HepG2 (cell line): ENCODE data around the gene TIFAB. TPM values are rescaled to one million over a fixed set of nuclear protein-coding genes. Genes with fewer than 3 reads are reported as not detected.

ENCODE experiments used
- CREBL2 ChIP-seq: sonication (generic); formaldehyde crosslinking; IDR thresholded peaks from 2 replicates; pipeline ENCODE4 v1.8.1; 2023; ENCODE audit warnings: missing genetic modification reagents, mild to moderate bottlenecking, borderline replicate concordance
- FOXA3 ChIP-seq: IDR thresholded peaks from 2 replicates; pipeline ENCODE4 v1.6.1; 2016; ENCODE audit warnings: missing genetic modification reagents, missing compliant biosample characterization
- GATAD1 ChIP-seq: IDR thresholded peaks from 2 replicates; pipeline ENCODE4 v1.6.1; 2016; ENCODE audit warnings: missing genetic modification reagents, missing compliant biosample characterization
- IKZF4 ChIP-seq: sonication (generic); formaldehyde crosslinking; IDR thresholded peaks from 2 replicates; pipeline ENCODE4 v1.5.1; 2020; ENCODE audit warnings: borderline replicate concordance, mild to moderate bottlenecking, low read depth, missing genetic modification reagents; ENCODE audit errors: not compliant biosample characterization
- KMT2A ChIP-seq: sonication (generic); formaldehyde crosslinking; IDR thresholded peaks from 2 replicates; pipeline ENCODE4 v1.4.0; 2020; ENCODE audit warnings: missing genetic modification reagents
- POGK ChIP-seq: sonication (generic); formaldehyde crosslinking; conservative IDR thresholded peaks from 2 replicates; pipeline ENCODE4 v1.8.0; 2022; ENCODE audit warnings: mild to moderate bottlenecking, moderate library complexity, missing genetic modification reagents
- SP2 ChIP-seq: sonication (generic); formaldehyde crosslinking; IDR thresholded peaks from 2 replicates; pipeline ENCODE4 v1.5.1; 2020; ENCODE audit warnings: mild to moderate bottlenecking, missing genetic modification reagents
- TBL1XR1 ChIP-seq: fragments of 150-350 bp; IDR thresholded peaks from 2 replicates; pipeline ENCODE4 v1.6.1; 2014; ENCODE audit warnings: borderline replicate concordance, low read length; ENCODE audit not compliant: partially characterized antibody
- TFDP1 ChIP-seq: IDR thresholded peaks from 2 replicates; pipeline ENCODE4 v1.6.1; 2016; ENCODE audit warnings: missing compliant biosample characterization, missing genetic modification reagents, borderline replicate concordance
- TFDP2 ChIP-seq: sonication (generic); formaldehyde crosslinking; IDR thresholded peaks from 2 replicates; pipeline ENCODE4 v1.4.0; 2020; ENCODE audit warnings: missing genetic modification reagents
- TOE1 ChIP-seq: sonication (generic); formaldehyde crosslinking; IDR thresholded peaks from 2 replicates; pipeline ENCODE4 v1.4.0; 2020; ENCODE audit warnings: mild to moderate bottlenecking, missing genetic modification reagents
- ZNF24 ChIP-seq: fragments of 450-650 bp; IDR thresholded peaks from 2 replicates; pipeline ENCODE4 v1.6.1; 2017; ENCODE audit warnings: antibody characterized with exemption, mild to moderate bottlenecking
- ZNF275 ChIP-seq: sonication (generic); formaldehyde crosslinking; IDR thresholded peaks from 2 replicates; pipeline ENCODE4 v1.8.0; 2022; ENCODE audit warnings: missing genetic modification reagents, mild to moderate bottlenecking, inconsistent platforms, borderline replicate concordance
- ZNF350 ChIP-seq: sonication (generic); formaldehyde crosslinking; IDR thresholded peaks from 2 replicates; pipeline ENCODE4 v1.4.0; 2020; ENCODE audit warnings: mild to moderate bottlenecking, low read depth, missing genetic modification reagents, borderline replicate concordance
- ZNF44 ChIP-seq: sonication (generic); formaldehyde crosslinking; IDR thresholded peaks from 2 replicates; pipeline ENCODE4 v1.5.1; 2020; ENCODE audit warnings: mild to moderate bottlenecking, missing genetic modification reagents
- ZNF660 ChIP-seq: sonication (generic); formaldehyde crosslinking; IDR thresholded peaks from 2 replicates; pipeline ENCODE4 v1.5.1; 2020; ENCODE audit warnings: mild to moderate bottlenecking, low read depth, missing genetic modification reagents, borderline replicate concordance
- ZNF749 ChIP-seq: sonication (generic); formaldehyde crosslinking; IDR thresholded peaks from 2 replicates; pipeline ENCODE4 v1.8.0; 2022; ENCODE audit warnings: mild to moderate bottlenecking, missing genetic modification reagents, moderate library complexity, borderline replicate concordance
- polyA plus RNA-seq, 8 experiments: library from polyadenylated mRNA; depleted of rRNA in 3 of 8; stranded (reverse) in 7 of 8; unstranded in 1 of 8; fragments of >200 nt; fragmentation: Illumina TruSeq in 4 of 8; extraction: Trizol in 4 of 8; gene quantifications; 2 replicates each; pipeline versions ENCODE4 v1.2.1 to v1.2.3, GENCODE V29; 2011 to 2016; ENCODE audit warnings: low read depth in 4 of 8, missing spikeins in 1 of 8, mixed read lengths in 1 of 8; ENCODE audit not compliant: insufficient read depth in 1 of 8
- total RNA-seq, 5 experiments: library from RNA; depleted of rRNA; stranded (reverse); fragments of >200 nt; fragmentation: Illumina TruSeq; extraction: Trizol; gene quantifications; 2 replicates each; pipeline ENCODE4 v1.2.3, GENCODE V29; 2016; ENCODE audit warnings: low read depth in 1 of 5
- TF ChIP-seq, protein P1 (sequence below): sonication (generic); formaldehyde crosslinking; IDR thresholded peaks from 2 replicates; pipeline ENCODE4 v1.4.0; 2020; ENCODE audit warnings: mild to moderate bottlenecking, missing genetic modification reagents
- TF ChIP-seq, protein P2 (sequence below): sonication (generic); formaldehyde crosslinking; IDR thresholded peaks from 2 replicates; pipeline ENCODE4 v1.4.0; 2020; ENCODE audit warnings: missing genetic modification reagents

The TIFAB gene
- total and polyA plus RNA-seq, 2 of the 13 experiments (the other 11 are each of a cell fraction or from before 2014, with no cell fraction given), result not detected

DNA sequence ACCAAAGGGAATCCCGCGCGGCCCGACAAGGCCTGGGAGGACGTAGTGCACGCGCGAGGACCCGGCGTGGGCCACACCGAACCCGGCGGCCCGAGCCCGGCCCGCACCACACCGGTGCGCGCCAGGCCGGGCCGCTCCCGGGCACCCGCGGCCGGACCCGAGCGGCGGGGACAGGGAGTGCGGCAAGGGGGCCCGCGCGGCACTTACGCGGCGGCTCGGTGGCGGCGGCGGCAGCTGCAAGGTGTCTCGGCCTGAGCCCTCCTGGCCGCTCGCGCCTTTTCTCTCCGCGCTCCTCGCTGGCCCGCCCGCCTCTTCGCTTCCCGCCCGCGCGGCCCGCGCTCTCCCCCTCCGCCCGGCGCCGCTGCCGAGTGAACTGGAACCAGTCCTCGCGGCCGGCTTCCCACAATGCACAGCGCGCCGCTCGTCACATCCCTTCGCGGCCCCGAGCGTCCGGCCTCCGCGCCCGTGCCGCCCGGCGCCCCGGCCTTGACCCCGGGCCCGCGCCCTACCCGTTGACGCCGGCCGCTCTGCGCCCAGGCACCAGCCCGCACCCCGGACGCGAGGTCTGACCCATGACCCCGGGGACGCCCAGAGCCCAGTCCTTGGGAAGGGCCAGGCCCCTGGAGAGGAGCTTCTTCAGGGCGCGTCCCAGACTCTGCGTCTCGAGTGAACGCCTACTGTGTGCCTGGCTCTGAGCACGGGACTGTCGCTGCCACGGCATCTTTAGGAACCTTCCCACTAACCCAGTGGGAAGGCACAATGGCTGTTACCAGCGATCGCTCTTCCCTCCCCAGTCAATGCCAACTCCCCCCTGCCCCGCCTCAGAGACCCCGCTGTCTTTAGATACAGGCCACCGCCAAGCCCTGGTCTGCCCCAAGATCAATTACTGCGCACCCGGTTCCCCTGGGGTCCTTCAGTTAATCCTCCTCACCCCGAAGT lies 53.0 kb downstream of the TIFAB start, which contains the start of gene MACROH2A1 (continued):
- TF ChIP-seq TBL1XR1 (peak; percentile 66), ZNF660 (no peak), TOE1 (CRISPR knock-in tag) (no peak), ZNF44 (CRISPR knock-in tag) (0 out of 2 replicates have a peak, but pooled peaks have one; percentile 32), KMT2A (CRISPR knock-in tag) (peak; percentile 84), ZNF749 (CRISPR knock-in tag) (no peak), TFDP1 (CRISPR knock-in tag) (peak; percentile 78), TFDP2 (CRISPR knock-in tag) (peak; percentile 91), IKZF4 (CRISPR knock-in tag) (peak; percentile 52), FOXA3 (CRISPR knock-in tag) (peak; percentile 59), SP2 (0 out of 2 replicates have a peak, but pooled peaks have one; percentile 22), ZNF24 (no peak), GATAD1 (CRISPR knock-in tag) (peak; percentile 85), POGK (peak; percentile 76; the same call in 1 of the 2 replicates), ZNF275 (CRISPR knock-in tag) (peak; percentile 59; the same call in 1 of the 2 replicates), ZNF350 (CRISPR knock-in tag) (0 out of 2 replicates have a peak, but pooled peaks have one; percentile 15), CREBL2 (CRISPR knock-in tag) (no peak; the same call in 1 of the 2 replicates)
- TF ChIP-seq, protein P1, sequence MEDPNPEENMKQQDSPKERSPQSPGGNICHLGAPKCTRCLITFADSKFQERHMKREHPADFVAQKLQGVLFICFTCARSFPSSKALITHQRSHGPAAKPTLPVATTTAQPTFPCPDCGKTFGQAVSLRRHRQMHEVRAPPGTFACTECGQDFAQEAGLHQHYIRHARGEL (CRISPR knock-in tag), result no peak
- TF ChIP-seq, protein P2, sequence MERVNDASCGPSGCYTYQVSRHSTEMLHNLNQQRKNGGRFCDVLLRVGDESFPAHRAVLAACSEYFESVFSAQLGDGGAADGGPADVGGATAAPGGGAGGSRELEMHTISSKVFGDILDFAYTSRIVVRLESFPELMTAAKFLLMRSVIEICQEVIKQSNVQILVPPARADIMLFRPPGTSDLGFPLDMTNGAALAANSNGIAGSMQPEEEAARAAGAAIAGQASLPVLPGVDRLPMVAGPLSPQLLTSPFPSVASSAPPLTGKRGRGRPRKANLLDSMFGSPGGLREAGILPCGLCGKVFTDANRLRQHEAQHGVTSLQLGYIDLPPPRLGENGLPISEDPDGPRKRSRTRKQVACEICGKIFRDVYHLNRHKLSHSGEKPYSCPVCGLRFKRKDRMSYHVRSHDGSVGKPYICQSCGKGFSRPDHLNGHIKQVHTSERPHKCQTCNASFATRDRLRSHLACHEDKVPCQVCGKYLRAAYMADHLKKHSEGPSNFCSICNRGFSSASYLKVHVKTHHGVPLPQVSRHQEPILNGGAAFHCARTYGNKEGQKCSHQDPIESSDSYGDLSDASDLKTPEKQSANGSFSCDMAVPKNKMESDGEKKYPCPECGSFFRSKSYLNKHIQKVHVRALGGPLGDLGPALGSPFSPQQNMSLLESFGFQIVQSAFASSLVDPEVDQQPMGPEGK (CRISPR knock-in tag), result peak; percentile 10; the same call in 1 of the 2 replicates
